ENCODE data around the gene IL1RAP.

IL1RAP gene

DNA sequence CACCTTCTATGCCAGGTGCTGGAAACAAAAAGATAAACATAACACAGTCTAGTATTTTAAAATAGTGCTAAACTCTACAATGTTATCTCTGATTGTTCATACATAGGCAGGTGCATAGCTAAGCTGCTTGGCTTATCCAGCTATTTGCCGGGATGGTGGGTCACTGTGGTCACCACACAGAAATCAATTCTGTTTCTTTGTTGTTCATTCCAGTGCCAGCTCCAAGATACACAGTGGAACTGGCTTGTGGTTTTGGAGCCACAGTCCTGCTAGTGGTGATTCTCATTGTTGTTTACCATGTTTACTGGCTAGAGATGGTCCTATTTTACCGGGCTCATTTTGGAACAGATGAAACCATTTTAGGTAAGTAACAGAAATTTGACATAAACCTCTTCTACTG lies 130.2 kb downstream of the IL1RAP start:
- Histone ChIP-seq H3K9ac (ENCODE audit: low read length) (no peak overlapping the region), H3K27me3 (ENCODE audit: low read length) (no peaks in the 10 kb centered on the region), H3F3A (ENCODE audit: insufficient read depth) (no peaks in the 10 kb centered on the region), H4K20me1 (ENCODE audit: low read depth, low read length) (no peaks in the 10 kb centered on the region), H3K36me3 (ENCODE audit: low read length) (no peaks in the 10 kb centered on the region), H3K4me2 (ENCODE audit: low read depth, low read length, poor library complexity, severe bottlenecking) (no peak overlapping the region), H3K27ac (ENCODE audit: low read depth, low read length) (no peak overlapping the region), H3K79me2 (ENCODE audit: insufficient read depth, low read length) (no peaks in the 10 kb centered on the region), H3K4me3 (ENCODE audit: insufficient read depth, low read length, poor library complexity, severe bottlenecking) (no peak overlapping the region), H2AFZ (ENCODE audit: low read depth, low read length, severe bottlenecking) (no peak overlapping the region), H3K9me3 (ENCODE audit: insufficient read depth, low read length) (no peaks in the 10 kb centered on the region), H3K9me2 (replicated peaks; ENCODE audit: insufficient read depth, low read length) (no peaks in the 10 kb centered on the region)
- TF ChIP-seq, protein P1, sequence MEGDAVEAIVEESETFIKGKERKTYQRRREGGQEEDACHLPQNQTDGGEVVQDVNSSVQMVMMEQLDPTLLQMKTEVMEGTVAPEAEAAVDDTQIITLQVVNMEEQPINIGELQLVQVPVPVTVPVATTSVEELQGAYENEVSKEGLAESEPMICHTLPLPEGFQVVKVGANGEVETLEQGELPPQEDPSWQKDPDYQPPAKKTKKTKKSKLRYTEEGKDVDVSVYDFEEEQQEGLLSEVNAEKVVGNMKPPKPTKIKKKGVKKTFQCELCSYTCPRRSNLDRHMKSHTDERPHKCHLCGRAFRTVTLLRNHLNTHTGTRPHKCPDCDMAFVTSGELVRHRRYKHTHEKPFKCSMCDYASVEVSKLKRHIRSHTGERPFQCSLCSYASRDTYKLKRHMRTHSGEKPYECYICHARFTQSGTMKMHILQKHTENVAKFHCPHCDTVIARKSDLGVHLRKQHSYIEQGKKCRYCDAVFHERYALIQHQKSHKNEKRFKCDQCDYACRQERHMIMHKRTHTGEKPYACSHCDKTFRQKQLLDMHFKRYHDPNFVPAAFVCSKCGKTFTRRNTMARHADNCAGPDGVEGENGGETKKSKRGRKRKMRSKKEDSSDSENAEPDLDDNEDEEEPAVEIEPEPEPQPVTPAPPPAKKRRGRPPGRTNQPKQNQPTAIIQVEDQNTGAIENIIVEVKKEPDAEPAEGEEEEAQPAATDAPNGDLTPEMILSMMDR (IDR thresholded peaks at IDR 0.05; ENCODE audit: insufficient read depth, low read length, poor library complexity, severe bottlenecking): no peak
- no peak for TF ChIP-seq EZH2phosphoT487 (conservative IDR thresholded peaks at IDR 0.05; ENCODE audit: low read length)

DNA sequence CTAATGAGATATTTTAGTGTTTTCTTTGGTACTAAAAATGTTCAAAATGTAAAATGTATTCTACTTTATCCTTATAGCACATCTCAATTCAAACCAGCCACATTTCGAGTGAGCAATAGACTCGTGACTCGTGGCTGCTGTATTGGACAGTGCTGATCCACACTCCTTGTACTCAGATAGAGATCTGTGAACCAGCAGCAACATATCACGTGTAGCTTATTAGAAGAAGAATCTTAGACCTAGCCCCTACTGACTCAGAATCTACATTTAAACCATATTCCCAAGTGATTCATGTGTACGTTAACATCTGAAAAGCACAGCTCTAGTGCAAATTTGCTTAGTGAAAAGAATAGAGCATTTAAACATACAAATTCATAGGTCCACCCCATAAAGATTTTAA lies 130.9 kb downstream of the IL1RAP start:
- no peak overlapping the region for H3K27ac ChIP-seq (ENCODE audit: low read depth, low read length)
- TF ChIP-seq, protein P1 (IDR thresholded peaks at IDR 0.05; ENCODE audit: insufficient read depth, low read length, poor library complexity, severe bottlenecking): no peak
- no peak for TF ChIP-seq EZH2phosphoT487 (conservative IDR thresholded peaks at IDR 0.05; ENCODE audit: low read length)

DNA sequence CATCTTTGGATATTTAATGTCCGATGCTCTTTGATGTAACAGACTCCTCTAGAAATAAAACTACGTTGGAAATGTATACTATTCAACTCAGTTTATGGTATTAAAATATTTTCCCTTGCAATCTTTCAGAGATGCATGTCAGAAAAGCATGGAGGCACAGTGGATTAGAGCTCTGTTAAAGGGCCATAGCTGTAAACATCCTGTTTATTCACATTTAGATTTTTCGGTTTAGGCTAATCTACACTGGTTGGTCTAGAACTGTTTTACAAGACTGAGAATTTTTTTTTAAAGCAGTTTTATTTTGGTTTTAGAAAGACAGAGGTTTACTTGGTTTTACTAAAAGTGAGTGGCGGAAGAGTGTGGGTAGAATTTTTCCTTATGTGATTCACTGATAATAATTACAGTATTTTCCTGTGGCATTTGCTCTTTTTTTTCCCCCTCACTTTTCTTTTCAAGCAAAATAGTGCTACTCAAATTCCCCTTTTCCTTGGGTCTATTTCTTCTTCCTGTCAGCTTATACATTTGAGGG lies 132.1 kb downstream of the IL1RAP start:
- Histone ChIP-seq H3K27ac (ENCODE audit: low read depth, low read length) (no peak overlapping the region), H3K4me2 (ENCODE audit: low read depth, low read length, poor library complexity, severe bottlenecking) (no peak overlapping the region), H3K9me2 (replicated peaks; ENCODE audit: insufficient read depth, low read length) (no peaks in the 10 kb centered on the region), H3K79me2 (ENCODE audit: insufficient read depth, low read length) (no peaks in the 10 kb centered on the region), H3K9me3 (ENCODE audit: insufficient read depth, low read length) (no peaks in the 10 kb centered on the region), H3K36me3 (ENCODE audit: low read length) (no peaks in the 10 kb centered on the region), H2AFZ (ENCODE audit: low read depth, low read length, severe bottlenecking) (no peak overlapping the region), H3F3A (ENCODE audit: insufficient read depth) (no peaks in the 10 kb centered on the region), H3K27me3 (ENCODE audit: low read length) (no peaks in the 10 kb centered on the region), H3K4me3 (ENCODE audit: insufficient read depth, low read length, poor library complexity, severe bottlenecking) (no peak overlapping the region), H3K9ac (ENCODE audit: low read length) (no peak overlapping the region), H4K20me1 (ENCODE audit: low read depth, low read length) (no peaks in the 10 kb centered on the region)
- TF ChIP-seq EZH2phosphoT487 (conservative IDR thresholded peaks at IDR 0.05; ENCODE audit: low read length): no peak
- TF ChIP-seq, protein P1 (IDR thresholded peaks at IDR 0.05; ENCODE audit: insufficient read depth, low read length, poor library complexity, severe bottlenecking): no peak

More for the DNA sequence above, 130.9 kb downstream of the IL1RAP start:
- Histone ChIP-seq H3K4me3 (ENCODE audit: insufficient read depth, low read length, poor library complexity, severe bottlenecking) (no peak overlapping the region), H3K9me3 (ENCODE audit: insufficient read depth, low read length) (no peaks in the 10 kb centered on the region), H3K36me3 (ENCODE audit: low read length) (no peaks in the 10 kb centered on the region), H3F3A (ENCODE audit: insufficient read depth) (no peaks in the 10 kb centered on the region), H3K9ac (ENCODE audit: low read length) (no peak overlapping the region), H3K27me3 (ENCODE audit: low read length) (no peaks in the 10 kb centered on the region), H3K79me2 (ENCODE audit: insufficient read depth, low read length) (no peaks in the 10 kb centered on the region), H3K4me2 (ENCODE audit: low read depth, low read length, poor library complexity, severe bottlenecking) (no peak overlapping the region), H2AFZ (ENCODE audit: low read depth, low read length, severe bottlenecking) (no peak overlapping the region), H4K20me1 (ENCODE audit: low read depth, low read length) (no peaks in the 10 kb centered on the region), H3K9me2 (replicated peaks; ENCODE audit: insufficient read depth, low read length) (no peaks in the 10 kb centered on the region)
